H1 (cell line): ENCODE data around the gene TPM1. TPM values are rescaled to one million over a fixed set of nuclear protein-coding genes. Genes with fewer than 3 reads are reported as not detected.

Experiments
- CTCF ChIA-PET: fragments of 300-600 bp; sonication (Branson Sonifier 250); formaldehyde crosslinking; loops from one replicate; lab custom pipeline; 2021; ENCODE audit not compliant: partially characterized antibody; lab: Charles Lee
- POLR2A ChIA-PET: fragments of 300-600 bp; sonication (Branson Sonifier 250); formaldehyde crosslinking; loops from one replicate; lab custom pipeline; 2021; ENCODE audit warnings: inconsistent platforms; ENCODE audit not compliant: partially characterized antibody; lab: Charles Lee
- DNase-seq, 2 experiments: peaks; one replicate each; pipeline versions ENCODE4 v3.0.0 to v3.0.0-alpha.2; 2010 to 2022; ENCODE audit warnings: low spot score in 2 of 2, low read depth in 1 of 2, mixed read lengths in 1 of 2
- FAIRE-seq: peaks from 2 replicates; lab custom pipeline; 2011; peaks lifted over from hg19 to GRCh38; lab: Jason Lieb, UNC
- H2AFZ ChIP-seq: 2 replicates; pipeline ENCODE4 v1.8.1; 2012; ENCODE audit warnings: low read length, inconsistent platforms
- H2AK5ac ChIP-seq: 2 replicates; pipeline ENCODE4 v1.6.1; 2013; ENCODE audit warnings: low read depth, low read length
- H2BK120ac ChIP-seq: replicated peaks from 2 replicates; pipeline ENCODE3; 2013; ENCODE audit warnings: low read depth, low read length, inconsistent platforms
- H2BK12ac ChIP-seq: 2 replicates; pipeline ENCODE4 v1.6.1; 2013; ENCODE audit warnings: low read depth, low read length
- H2BK15ac ChIP-seq: 2 replicates; pipeline ENCODE4 v1.6.1; 2013; ENCODE audit warnings: low read length
- H2BK20ac ChIP-seq: 2 replicates; pipeline ENCODE4 v1.6.1; 2013; ENCODE audit warnings: low read length
- H2BK5ac ChIP-seq: 2 replicates; pipeline ENCODE4 v1.6.1; 2013; ENCODE audit warnings: low read depth, low read length
- H3K14ac ChIP-seq: 2 replicates; pipeline ENCODE4 v1.6.1; 2013; ENCODE audit warnings: inconsistent platforms; ENCODE audit not compliant: insufficient read length
- H3K18ac ChIP-seq: 2 replicates; pipeline ENCODE4 v1.6.1; 2013; ENCODE audit warnings: low read length; ENCODE audit errors: extremely low read depth
- H3K23ac ChIP-seq: 2 replicates; pipeline ENCODE4 v1.6.1; 2013; ENCODE audit warnings: inconsistent platforms; ENCODE audit not compliant: insufficient read length
- H3K23me2 ChIP-seq: 2 replicates; pipeline ENCODE4 v1.6.1; 2013; ENCODE audit warnings: low read depth, low read length
- H3K27ac ChIP-seq: 2 replicates; pipeline ENCODE4 v1.6.1; 2011; ENCODE audit warnings: low read depth, low read length, inconsistent platforms
- H3K27me3 ChIP-seq, 4 experiments: replicated peaks in 1 of 4; 1 replicate in 1 of 4; 2 replicates in 3 of 4; pipeline versions ENCODE4 v1.6.1 to v1.8.1; 2011 to 2013; ENCODE audit warnings: low read length in 3 of 4, mild to moderate bottlenecking in 3 of 4, inconsistent platforms in 2 of 4, mixed read lengths in 2 of 4, moderate library complexity in 1 of 4; ENCODE audit not compliant: control insufficient read depth in 3 of 4, insufficient read depth in 3 of 4; ENCODE audit errors: extremely low read depth in 1 of 4
- H3K36me3 ChIP-seq, 4 experiments: 2 replicates each; pipeline versions ENCODE4 v1.6.1 to v1.8.1; 2011 to 2013; ENCODE audit warnings: mild to moderate bottlenecking in 4 of 4, low read length in 3 of 4, moderate library complexity in 2 of 4, control low read depth in 1 of 4, inconsistent platforms in 1 of 4; ENCODE audit not compliant: insufficient read depth in 4 of 4, control insufficient read depth in 2 of 4
- H3K4ac ChIP-seq: replicated peaks from 2 replicates; pipeline ENCODE3; 2013; ENCODE audit warnings: low read length, low read depth, mixed read lengths, inconsistent platforms; ENCODE audit not compliant: insufficient read length
- H3K4me1 ChIP-seq, 4 experiments: replicated peaks in 1 of 4; 1 replicate in 1 of 4; 2 replicates in 3 of 4; pipeline versions ENCODE4 v1.6.1 to v1.8.1; 2011 to 2013; ENCODE audit warnings: low read length in 3 of 4, inconsistent platforms in 2 of 4, mixed read lengths in 1 of 4; ENCODE audit not compliant: insufficient read depth in 4 of 4, control insufficient read depth in 3 of 4
- H3K4me2 ChIP-seq, 2 experiments: 2 replicates each; pipeline versions ENCODE4 v1.6.1 to v1.8.1; 2011 to 2013; ENCODE audit warnings: low read depth in 2 of 2, low read length in 2 of 2, control low read depth in 1 of 2, inconsistent platforms in 1 of 2, mild to moderate bottlenecking in 1 of 2; ENCODE audit not compliant: insufficient read depth in 1 of 2
- H3K4me3 ChIP-seq, 4 experiments: fragments of 200-600, 300-600 bp in 1 of 4; sonication (generic), shearing (Covaris generic), sonication (Bioruptor Twin) in 1 of 4; 2 replicates each; pipeline versions ENCODE4 v1.5.1 to v1.8.1; 2011 to 2016; ENCODE audit warnings: low read length in 4 of 4, low read depth in 3 of 4, control low read depth in 2 of 4, inconsistent platforms in 2 of 4, mild to moderate bottlenecking in 2 of 4, mixed read lengths in 1 of 4, moderate library complexity in 1 of 4; ENCODE audit not compliant: insufficient read depth in 2 of 4; ENCODE audit errors: extremely low read depth in 1 of 4
- H3K56ac ChIP-seq: replicated peaks from 2 replicates; pipeline ENCODE3; 2013; ENCODE audit warnings: low read depth, mild to moderate bottlenecking, mixed read lengths, low read length, inconsistent platforms; ENCODE audit not compliant: insufficient read length
- H3K79me1 ChIP-seq: 2 replicates; pipeline ENCODE4 v1.6.1; 2013; ENCODE audit warnings: low read depth, low read length, control low read depth
- H3K79me2 ChIP-seq, 2 experiments: 2 replicates each; pipeline versions ENCODE4 v1.6.1 to v1.8.1; 2012 to 2013; ENCODE audit warnings: low read length in 2 of 2, mild to moderate bottlenecking in 2 of 2, inconsistent platforms in 1 of 2; ENCODE audit not compliant: insufficient read depth in 2 of 2, control insufficient read depth in 1 of 2
- H3K9ac ChIP-seq, 4 experiments: replicated peaks in 1 of 4; 1 replicate in 1 of 4; 2 replicates in 3 of 4; pipeline versions ENCODE4 v1.6.1 to v1.8.1; 2011 to 2013; ENCODE audit warnings: low read depth in 3 of 4, low read length in 3 of 4, control low read depth in 2 of 4, mild to moderate bottlenecking in 2 of 4, moderate library complexity in 2 of 4, inconsistent platforms in 1 of 4; ENCODE audit errors: extremely low read depth in 1 of 4
- H3K9me3 ChIP-seq, 2 experiments: 2 replicates each; pipeline versions ENCODE4 v1.6.1 to v1.8.1; 2012 to 2013; ENCODE audit warnings: mild to moderate bottlenecking in 2 of 2, moderate library complexity in 2 of 2, control low read depth in 1 of 2, inconsistent platforms in 1 of 2, low read depth in 1 of 2, low read length in 1 of 2, mixed read lengths in 1 of 2; ENCODE audit not compliant: insufficient read depth in 2 of 2
- H4K20me1 ChIP-seq, 2 experiments: replicated peaks in 1 of 2; 2 replicates each; pipeline versions ENCODE3 to v1.8.1; 2011 to 2013; ENCODE audit warnings: inconsistent platforms in 2 of 2, low read length in 2 of 2, mild to moderate bottlenecking in 1 of 2; ENCODE audit not compliant: insufficient read depth in 2 of 2, control insufficient read depth in 1 of 2
- H4K5ac ChIP-seq: 2 replicates; pipeline ENCODE4 v1.6.1; 2013; ENCODE audit warnings: low read length, low read depth, mixed read lengths, inconsistent platforms; ENCODE audit not compliant: insufficient read length
- H4K8ac ChIP-seq: 2 replicates; pipeline ENCODE4 v1.8.0; 2013; ENCODE audit warnings: mild to moderate bottlenecking, moderate library complexity, low read length, inconsistent platforms; ENCODE audit not compliant: insufficient read depth; ENCODE audit errors: extremely low read depth
- H4K91ac ChIP-seq: replicated peaks from 2 replicates; pipeline ENCODE3; 2013; ENCODE audit warnings: low read length, mixed read lengths, inconsistent platforms; ENCODE audit not compliant: insufficient read length
- CBX5 ChIP-seq: fragments of 300-800, 300-1000 bp; sonication (generic); IDR thresholded peaks from 2 replicates; pipeline ENCODE4 v1.7.1; 2016; ENCODE audit warnings: antibody characterized with exemption, low read length, low read depth
- FOSL1 ChIP-seq: IDR thresholded peaks from 2 replicates; pipeline ENCODE4 v1.6.1; 2011; ENCODE audit warnings: mild to moderate bottlenecking, low read depth, low read length, moderate library complexity; ENCODE audit not compliant: insufficient read depth
- HDAC6 ChIP-seq: IDR thresholded peaks from one replicate; pipeline ENCODE4 v1.7.1; 2012; ENCODE audit warnings: low read depth, mild to moderate bottlenecking, inconsistent platforms, low read length, moderate library complexity
- RAD21 ChIP-seq, 2 experiments: IDR thresholded peaks in 1 of 2; conservative IDR thresholded peaks in 1 of 2; 2 replicates each; pipeline ENCODE4 v1.6.1; 2011; ENCODE audit warnings: low read depth in 2 of 2, low read length in 2 of 2, improper control_type of control experiment in 1 of 2, inconsistent platforms in 1 of 2, mild to moderate bottlenecking in 1 of 2, moderate library complexity in 1 of 2
- RNF2 ChIP-seq: fragments of 200-900, 300-1000 bp; sonication (generic); IDR thresholded peaks from 2 replicates; pipeline ENCODE4 v1.7.1; 2016; ENCODE audit warnings: borderline replicate concordance, low read depth, mild to moderate bottlenecking, antibody characterized with exemption, low read length; ENCODE audit not compliant: poor library complexity, severe bottlenecking; ENCODE audit errors: missing control alignments
- RXRA ChIP-seq: IDR thresholded peaks from 2 replicates; pipeline ENCODE4 v1.6.1; 2011; ENCODE audit warnings: low read depth, mild to moderate bottlenecking, low read length, moderate library complexity; ENCODE audit not compliant: insufficient read depth
- SP1 ChIP-seq: IDR thresholded peaks from 2 replicates; pipeline ENCODE4 v1.6.1; 2011; ENCODE audit warnings: low read depth, low read length
- SP4 ChIP-seq: IDR thresholded peaks from 2 replicates; pipeline ENCODE4 v1.6.1; 2012; ENCODE audit warnings: low read length, inconsistent platforms
- TAF7 ChIP-seq: optimal IDR thresholded peaks from 2 replicates; pipeline ENCODE3; 2011; ENCODE audit warnings: low read depth, mild to moderate bottlenecking, inconsistent platforms, low read length, moderate library complexity, borderline replicate concordance
- TBP ChIP-seq: IDR thresholded peaks from 2 replicates; pipeline ENCODE4 v1.6.1; 2011; ENCODE audit warnings: low read depth, low read length, improper control_type of control experiment
- WGBS, 2 experiments: shearing (Covaris generic) in 1 of 2; methylation state at CpG; one replicate each; pipeline versions ENCODE4 v1.1.6 to v1.1.7; 2013 to 2015; ENCODE audit warnings: low lambda C conversion rate in 2 of 2, mixed read lengths in 2 of 2, inconsistent platforms in 1 of 2, low coverage in 1 of 2, missing lambda C conversion rate in 1 of 2; ENCODE audit not compliant: insufficient replicate concordance in 2 of 2, insufficient coverage in 1 of 2, insufficient read length in 1 of 2; ENCODE audit errors: extremely low coverage in 1 of 2, missing lambda C conversion rate in 1 of 2; 5-methylcytosine and 5-hydroxymethylcytosine counted together
- polyA plus RNA-seq, 7 experiments: library from polyadenylated mRNA; depleted of rRNA in 3 of 7; stranded (reverse) in 5 of 7; unstranded in 2 of 7; fragments of >200 nt in 5 of 7; fragments of 200-250 nt in 2 of 7; gene quantifications; 1 replicate in 5 of 7; 2 replicates in 1 of 7; 4 replicates in 1 of 7; pipeline versions ENCODE4 v1.2.1 to v1.2.3, GENCODE V29; 2011 to 2013; ENCODE audit warnings: missing spikeins in 2 of 7, mixed read lengths in 2 of 7
- total RNA-seq: library from RNA; stranded (reverse); fragmentation: NEBNext Ultra II Directional; extraction: Animal tissue kit (Norgen Biotek cat#: 25700); gene quantifications from 2 replicates; pipeline ENCODE4 v1.2.1, GENCODE V29; 2021
- TF ChIP-seq, protein P1 (sequence below): IDR thresholded peaks from 2 replicates; pipeline ENCODE4 v1.6.1; 2012; ENCODE audit warnings: inconsistent platforms

TPM1 gene
- total and polyA plus RNA-seq, 2 of the 8 experiments (the other 6 are each of a cell fraction or from before 2014, with no cell fraction given): 258 to 579 TPM

DNA sequence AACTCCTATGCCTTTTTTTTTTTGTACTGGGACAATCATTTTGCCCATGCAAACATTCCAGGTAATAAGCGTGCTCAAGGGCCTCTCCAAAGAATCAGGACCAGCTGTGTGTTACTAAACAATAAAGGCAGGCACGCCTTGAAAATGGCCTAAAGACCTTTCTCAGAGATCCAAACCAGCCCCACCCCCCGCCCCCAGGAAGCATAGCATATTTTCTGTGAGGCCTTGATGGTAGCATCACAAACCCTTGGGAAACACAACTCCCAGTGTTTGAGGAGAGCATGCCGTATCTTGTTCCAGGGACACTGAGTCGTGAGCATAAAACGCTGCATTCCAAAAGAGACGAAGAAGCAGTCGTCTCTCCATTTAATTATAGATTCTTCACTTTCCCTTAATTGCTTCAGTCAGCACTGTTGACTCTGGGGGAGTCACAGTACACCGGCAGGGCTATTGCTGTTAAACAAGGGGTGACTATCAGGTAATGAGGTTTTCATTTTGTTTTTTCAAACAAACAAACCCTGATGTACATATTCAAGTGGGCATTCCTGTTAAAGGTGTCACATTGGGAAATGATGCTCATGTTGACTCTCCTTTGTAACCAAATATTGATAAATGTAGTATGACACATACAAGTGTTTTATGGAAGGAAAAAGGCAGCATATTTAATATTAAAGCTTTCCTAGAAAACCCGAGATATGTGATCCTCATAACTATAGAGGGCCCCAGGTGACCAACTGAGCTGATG lies 4.4 kb upstream of the TPM1 start:
- ChIA-PET CTCF (interaction anchor here (0.9 to 4.9 kb wide), 5 partner anchors 9 to 246 kb away, joined by 3 to 20 read pairs (median 8); no protein-coding TSS in a partner anchor), POLR2A (interaction anchor here (0.6 to 11.6 kb wide), 6 partner anchors 5 to 456 kb away, joined by 3 to 104 read pairs (median 6); no protein-coding TSS in a partner anchor)
- H3K4me1 ChIP-seq: peaks cover 0 to 17% (median 12%) of the 10 kb centered on the region in 4 experiments; a peak in 5 of 7 replicates
- peaks cover 0 to 1% of the 10 kb centered on the region in 2 experiments for H4K20me1 ChIP-seq
- H3K14ac ChIP-seq: no peak overlapping the region
- H3K18ac ChIP-seq: no peak overlapping the region
- no peak overlapping the region for H2BK120ac ChIP-seq
- H4K91ac ChIP-seq: no peak overlapping the region
- no peak overlapping the region for H2BK15ac ChIP-seq
- H3K9ac ChIP-seq: no peak overlapping the region
- no peak overlapping the region for H3K4me3 ChIP-seq
- DNase-seq: no peak
- H4K8ac ChIP-seq: no peak overlapping the region
- H2AFZ ChIP-seq: no peak overlapping the region
- H2BK12ac ChIP-seq: no peak overlapping the region
- no peak overlapping the region for H3K4me2 ChIP-seq
- no peaks in the 10 kb centered on the region for H3K9me3 ChIP-seq
- no peak overlapping the region for H2BK20ac ChIP-seq
- H3K27ac ChIP-seq: no peak overlapping the region
- no peak overlapping the region for H2BK5ac ChIP-seq
- H3K79me1 ChIP-seq: no peaks in the 10 kb centered on the region
- H3K23me2 ChIP-seq: peaks cover 6% of the 10 kb centered on the region; the same call in 1 of the 2 replicates
- no peak for FAIRE-seq
- no peak overlapping the region for H3K23ac ChIP-seq
- no peaks in the 10 kb centered on the region for H3K36me3 ChIP-seq
- no peak overlapping the region for H3K4ac ChIP-seq
- H3K79me2 ChIP-seq: peaks cover 0 to 5% of the 10 kb centered on the region in 2 experiments; a peak in 2 of 4 replicates
- no peak overlapping the region for H2AK5ac ChIP-seq
- H3K27me3 ChIP-seq: peaks cover 0 to 3% (median 0%) of the 10 kb centered on the region in 4 experiments; a peak in 2 of 7 replicates
- H3K56ac ChIP-seq: no peak overlapping the region
- no peak overlapping the region for H4K5ac ChIP-seq
- 82% methylated on average over 10 of the region's 10 CpGs; no CpG with 5 or more reads in 1 of the 2 experiments for WGBS, 2 experiments
- no peak for TF ChIP-seq RNF2
- TF ChIP-seq TBP: no peak
- TF ChIP-seq, protein P1, sequence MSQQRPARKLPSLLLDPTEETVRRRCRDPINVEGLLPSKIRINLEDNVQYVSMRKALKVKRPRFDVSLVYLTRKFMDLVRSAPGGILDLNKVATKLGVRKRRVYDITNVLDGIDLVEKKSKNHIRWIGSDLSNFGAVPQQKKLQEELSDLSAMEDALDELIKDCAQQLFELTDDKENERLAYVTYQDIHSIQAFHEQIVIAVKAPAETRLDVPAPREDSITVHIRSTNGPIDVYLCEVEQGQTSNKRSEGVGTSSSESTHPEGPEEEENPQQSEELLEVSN: no peak
- no peak for TF ChIP-seq CBX5
- no peak for TF ChIP-seq TAF7
- TF ChIP-seq RXRA: no peak
- no peak for TF ChIP-seq SP1
- no peak for TF ChIP-seq RAD21 (IDR thresholded peaks at IDR 0.05 in 1 of 2, conservative IDR thresholded peaks at IDR 0.05 in 1 of 2; ENCODE audit: low read depth in 2 of 2, low read length in 2 of 2)
- no peak for TF ChIP-seq HDAC6
- no peak for TF ChIP-seq SP4
- no peak for TF ChIP-seq FOSL1
